GM19035 (cell line): ENCODE results near the gene APOBEC3F.
"Not testable (repeated sequence)": the region's sequence is repeated elsewhere in the genome, so short reads cannot be mapped to it uniquely, and the experiment has no call there.

Experiments
- ATAC-seq: cut with Tn5 transposase; IDR thresholded peaks from one replicate; pipeline ENCODE4 v1.9.1; 2021; ENCODE audit not compliant: unreplicated experiment

The APOBEC3F gene

DNA sequence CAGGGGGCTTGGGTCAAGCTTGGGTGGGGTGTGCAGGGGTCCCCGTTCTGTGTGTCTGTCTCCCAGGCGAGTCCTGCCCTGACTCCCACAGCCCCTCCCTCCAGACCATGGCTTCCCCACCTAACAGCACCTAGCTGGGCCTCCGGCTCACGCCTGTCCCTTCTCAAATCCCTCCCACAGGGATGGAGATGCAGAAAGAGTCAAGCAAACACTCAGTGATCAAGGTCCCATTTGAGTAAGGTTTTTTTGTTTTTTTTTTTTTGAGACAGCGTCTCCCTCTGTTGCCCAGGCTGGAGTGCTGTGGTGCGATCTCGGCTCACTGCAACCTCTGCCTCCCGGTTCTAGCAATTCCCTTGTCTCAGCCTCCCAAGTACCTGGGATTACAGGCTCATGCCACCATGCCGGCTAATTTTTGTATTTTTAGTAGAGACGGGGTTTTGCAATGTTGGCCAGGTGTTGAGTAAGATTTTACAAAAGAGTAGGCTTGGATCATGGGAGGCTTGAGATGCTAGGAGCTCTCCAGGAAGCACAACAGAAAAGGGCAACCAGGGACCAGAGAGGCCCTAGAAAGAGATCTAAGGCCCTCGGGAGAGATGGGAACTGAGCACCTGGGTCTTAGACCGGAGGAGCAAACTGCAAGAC, 14.0 kb upstream of the APOBEC3F start:
- ATAC-seq, result no peak

DNA sequence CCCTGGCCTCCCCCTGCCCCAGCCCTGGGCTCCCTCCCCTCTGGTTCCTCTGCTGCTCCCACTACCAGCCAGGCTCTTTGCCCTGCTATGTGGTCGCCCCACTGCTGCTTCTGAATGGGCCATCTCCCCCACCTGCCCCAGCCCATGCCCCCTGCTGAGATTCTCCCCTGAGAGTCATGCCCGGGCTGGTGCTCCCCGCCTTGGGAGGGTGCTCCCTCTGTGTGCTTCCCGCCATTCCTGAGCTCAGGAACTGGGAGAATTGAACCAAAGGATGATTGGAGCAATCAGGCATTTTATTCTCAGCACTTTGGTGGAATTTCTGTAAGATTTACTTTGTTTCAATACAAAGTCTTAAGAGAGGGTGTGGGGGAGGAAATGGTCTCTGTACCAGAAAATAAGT, 12.9 kb upstream of the APOBEC3F start:
- no peak for ATAC-seq

DNA sequence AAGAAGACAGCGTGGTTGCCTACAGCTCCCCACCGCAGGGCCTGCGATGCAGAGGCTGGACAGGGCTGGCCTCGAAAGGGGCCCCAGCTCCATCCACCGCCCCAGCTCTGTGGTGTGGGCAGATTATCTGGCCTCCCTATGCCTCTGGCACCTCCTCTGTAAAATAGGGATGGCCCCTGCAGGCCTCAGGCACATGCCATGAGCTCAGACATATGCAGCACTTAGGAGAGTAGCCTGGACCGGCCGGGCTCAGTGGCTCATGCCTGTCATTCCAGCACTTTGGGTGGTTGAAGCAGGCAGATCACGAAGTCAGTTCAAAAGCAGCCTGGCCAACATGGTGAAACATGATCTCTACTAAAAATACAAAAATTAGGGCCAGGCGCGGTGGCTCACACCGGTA, 12.4 kb upstream of the APOBEC3F start:
- ATAC-seq, result no peak

DNA sequence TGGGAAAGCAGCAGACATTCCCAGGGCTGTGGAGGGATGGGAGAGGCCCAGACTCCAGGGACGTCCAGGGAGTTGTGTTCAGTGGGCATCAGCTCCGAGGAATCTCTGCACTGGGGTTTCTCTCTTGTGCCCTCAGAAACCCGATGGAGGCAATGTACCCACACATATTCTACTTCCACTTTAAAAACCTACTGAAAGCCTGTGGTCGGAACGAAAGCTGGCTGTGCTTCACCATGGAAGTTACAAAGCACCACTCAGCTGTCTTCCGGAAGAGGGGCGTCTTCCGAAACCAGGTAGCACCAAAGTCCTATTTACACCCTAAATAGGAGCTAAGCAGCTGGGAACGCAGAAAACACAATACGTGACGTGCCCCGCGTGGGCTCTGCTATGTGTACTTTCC, 11.4 kb upstream of the APOBEC3F start:
- ATAC-seq, result no peak

DNA sequence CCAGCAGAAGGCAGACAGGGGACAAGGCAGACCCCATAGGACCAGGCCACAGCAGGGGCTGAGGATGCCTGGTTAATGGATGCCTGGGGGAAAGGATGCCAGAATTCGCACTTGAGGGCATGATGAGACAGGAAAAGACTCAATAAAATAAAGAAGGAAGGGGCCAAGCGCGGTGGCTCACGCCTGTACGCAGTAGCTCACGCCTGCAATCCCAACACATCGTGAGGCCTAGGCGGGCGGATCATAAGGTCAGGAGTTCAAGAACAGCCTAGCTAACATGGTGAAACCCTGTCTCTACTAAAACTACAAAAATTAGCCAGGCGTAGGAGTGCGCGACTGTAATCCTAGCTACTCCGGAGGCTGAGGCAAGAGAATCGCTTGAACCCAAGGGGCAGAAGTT, 10.0 kb upstream of the APOBEC3F start:
- ATAC-seq, result no peak

DNA sequence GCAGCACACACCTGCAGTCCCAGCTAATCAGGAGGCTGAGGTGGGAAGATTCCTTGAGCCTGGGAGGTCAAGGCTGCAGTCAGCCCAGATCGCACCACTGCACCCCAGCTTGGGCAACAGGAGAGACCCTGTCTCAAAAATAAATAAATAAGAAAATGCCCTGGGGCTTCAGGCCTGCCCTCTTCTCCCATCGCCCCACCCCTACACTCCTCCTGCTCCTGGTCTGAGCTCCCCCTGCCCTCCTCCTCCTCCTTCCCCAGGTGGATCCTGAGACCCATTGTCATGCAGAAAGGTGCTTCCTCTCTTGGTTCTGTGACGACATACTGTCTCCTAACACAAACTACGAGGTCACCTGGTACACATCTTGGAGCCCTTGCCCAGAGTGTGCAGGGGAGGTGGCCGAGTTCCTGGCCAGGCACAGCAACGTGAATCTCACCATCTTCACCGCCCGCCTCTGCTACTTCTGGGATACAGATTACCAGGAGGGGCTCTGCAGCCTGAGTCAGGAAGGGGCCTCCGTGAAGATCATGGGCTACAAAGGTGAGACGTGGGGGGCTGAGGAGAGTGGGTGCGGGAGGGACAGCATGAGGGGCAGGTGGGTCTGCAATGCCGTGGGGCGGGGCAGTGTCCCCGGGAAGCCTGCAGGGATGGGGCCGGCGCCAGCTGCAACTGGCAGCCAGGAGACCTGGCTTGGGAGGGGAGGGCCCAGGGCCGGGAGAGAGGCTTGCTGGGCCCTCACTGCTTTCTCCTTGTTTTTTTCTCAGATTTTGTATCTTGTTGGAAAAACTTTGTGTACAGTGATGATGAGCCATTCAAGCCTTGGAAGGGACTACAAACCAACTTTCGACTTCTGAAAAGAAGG, 9.0 kb upstream of the APOBEC3F start:
- not testable (repeated sequence) for ATAC-seq

DNA sequence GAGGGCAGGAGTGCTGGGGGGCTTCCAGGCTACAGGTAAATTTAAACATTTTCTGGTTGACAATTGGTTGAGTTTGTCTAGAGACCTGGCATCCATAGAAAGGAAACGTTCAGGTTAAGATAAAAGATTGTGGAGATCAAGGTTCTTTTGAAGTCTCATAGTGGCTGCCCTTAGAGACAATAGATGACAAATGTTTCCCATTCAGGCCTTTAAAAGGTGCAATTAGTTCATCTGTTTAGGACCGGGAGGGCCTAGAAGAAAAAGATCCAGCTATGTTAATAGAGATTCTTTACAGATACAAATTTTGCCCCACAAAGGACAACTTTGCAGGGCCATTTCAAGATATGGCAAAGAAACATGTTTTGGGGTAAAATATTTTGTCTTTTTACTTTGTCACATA, 3.6 kb upstream of the APOBEC3F start:
- not testable (repeated sequence) for ATAC-seq

DNA sequence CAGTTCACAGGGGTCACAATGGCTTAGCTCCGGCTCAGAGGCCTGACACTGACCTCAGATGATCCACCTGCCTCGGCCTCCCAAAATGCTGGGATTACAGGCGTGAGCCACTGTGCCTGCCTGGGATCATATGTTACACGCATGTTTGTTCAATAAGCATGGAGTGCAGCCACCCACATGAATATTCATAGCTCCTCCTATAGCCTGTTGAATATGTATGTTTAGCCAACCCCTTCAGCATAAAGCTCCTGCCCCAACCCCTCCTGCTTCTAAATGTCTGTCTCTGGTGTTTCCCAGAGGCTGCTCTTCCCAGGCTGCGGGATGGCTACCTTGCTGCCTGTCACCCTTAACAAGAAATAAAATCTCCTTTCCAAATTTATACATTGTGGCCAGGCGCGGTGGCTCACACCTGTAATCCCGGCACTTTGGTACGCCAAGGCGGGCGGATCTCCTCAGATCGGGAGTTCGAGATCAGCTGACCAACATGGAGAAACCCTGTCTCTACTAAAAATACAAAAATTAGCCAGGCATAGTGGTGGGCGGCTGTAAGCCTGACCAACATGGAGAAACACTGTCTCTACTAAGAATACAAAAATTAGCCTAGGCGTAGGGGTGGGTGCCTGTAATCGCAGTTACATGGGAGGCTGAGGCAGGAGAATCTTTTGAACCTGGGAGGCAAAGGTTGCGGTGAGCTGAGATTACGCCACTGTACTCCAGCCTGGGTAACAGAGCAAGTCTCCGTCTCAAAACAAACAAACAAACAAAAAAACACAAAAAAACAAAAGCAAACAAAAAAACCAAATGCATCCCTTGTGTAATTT, 1.1 kb upstream of the APOBEC3F start:
- ATAC-seq, result no peak

DNA sequence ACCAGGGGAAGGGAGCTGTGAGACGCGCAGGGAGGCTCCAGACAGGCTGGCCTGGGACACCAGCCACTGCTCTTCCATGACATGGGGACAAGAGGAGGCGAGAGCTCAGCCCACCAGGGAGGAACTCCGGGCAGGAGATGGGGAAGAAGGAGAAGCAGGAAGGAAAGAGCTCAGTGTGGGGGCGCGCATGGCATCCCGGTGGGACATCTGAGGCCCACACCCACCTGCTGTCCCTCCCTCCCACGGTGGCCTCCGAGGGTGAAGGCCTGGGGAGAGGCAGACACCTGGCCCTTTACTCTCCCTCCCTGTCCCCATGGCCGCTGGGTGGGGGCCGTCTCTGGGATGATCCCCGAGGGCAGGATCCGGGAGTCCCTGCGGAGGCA, 518 bp upstream of the APOBEC3F start:
- ATAC-seq, result not testable (repeated sequence)

DNA sequence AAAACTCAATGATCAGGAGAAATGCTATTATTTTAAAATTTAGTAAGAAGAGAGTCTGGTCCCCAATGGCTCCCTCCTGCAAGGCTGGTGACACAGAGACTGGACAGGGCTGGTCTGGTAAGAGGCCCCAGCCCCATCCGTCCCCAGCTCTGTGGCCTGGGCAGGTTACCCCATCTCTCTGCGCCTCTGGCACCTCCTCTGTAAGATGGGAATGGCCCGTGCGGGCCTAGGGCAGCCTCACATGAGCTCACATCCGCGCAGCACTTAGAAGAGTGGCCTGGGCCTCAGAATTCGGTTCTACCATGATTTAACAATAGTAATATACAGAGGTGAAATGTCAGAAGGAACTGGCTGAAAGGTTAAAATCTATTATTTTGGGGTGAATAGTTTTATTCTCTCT, 1.2 kb downstream of the APOBEC3F start:
- no peak for ATAC-seq

DNA sequence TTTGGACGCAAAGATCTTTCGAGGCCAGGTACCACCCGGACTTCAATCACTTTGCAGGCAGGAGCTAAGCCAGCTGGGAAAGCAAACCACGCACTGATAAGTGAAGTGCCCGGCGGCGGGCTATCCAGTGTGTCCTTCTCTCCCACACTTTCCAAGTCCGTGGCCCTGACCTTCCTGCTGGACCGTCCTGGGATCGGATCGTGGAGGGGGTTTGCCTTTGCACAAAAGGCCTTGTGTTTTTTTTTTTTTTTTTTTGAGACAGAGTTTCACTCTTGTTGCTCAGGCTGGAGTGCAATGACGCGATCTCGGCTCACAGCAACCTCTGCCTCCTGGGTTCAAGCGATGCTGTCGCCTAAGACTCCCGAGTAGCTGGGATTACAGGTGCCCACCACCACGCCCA, 2.4 kb downstream of the APOBEC3F start:
- ATAC-seq, result not testable (repeated sequence)

DNA sequence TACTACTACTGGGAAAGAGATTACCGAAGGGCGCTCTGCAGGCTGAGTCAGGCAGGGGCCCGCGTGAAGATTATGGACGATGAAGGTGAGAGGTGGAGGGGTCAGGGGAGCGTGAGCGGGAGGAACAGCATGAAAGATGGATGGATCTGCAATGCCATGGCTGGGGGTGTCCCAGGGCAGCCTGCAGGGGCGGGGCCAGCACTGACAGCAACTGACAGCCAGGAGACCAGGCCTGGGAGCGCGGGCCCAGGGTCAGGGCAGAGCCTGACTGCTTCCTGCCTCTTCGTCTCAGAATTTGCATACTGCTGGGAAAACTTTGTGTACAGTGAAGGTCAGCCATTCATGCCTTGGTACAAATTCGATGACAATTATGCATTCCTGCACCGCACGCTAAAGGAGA, 4.5 kb downstream of the APOBEC3F start:
- not testable (repeated sequence) for ATAC-seq

DNA sequence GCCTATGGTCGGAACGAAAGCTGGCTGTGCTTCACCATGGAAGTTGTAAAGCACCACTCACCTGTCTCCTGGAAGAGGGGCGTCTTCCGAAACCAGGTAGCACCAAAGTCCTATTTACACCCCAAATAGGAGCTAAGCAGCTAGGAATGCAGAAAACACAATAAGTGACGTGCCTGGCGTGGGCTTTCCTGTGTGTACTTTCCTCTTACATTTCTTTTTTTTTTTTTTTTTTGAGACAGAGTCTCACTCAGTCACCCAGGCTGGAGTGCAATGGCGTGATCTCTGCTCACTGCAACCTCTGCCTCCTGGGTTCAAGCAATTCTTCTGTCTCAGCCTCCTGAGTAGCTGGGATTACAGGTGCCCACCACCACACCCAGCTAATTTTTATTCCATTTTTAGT, 8.8 kb downstream of the APOBEC3F start:
- ATAC-seq, result not testable (repeated sequence)

DNA sequence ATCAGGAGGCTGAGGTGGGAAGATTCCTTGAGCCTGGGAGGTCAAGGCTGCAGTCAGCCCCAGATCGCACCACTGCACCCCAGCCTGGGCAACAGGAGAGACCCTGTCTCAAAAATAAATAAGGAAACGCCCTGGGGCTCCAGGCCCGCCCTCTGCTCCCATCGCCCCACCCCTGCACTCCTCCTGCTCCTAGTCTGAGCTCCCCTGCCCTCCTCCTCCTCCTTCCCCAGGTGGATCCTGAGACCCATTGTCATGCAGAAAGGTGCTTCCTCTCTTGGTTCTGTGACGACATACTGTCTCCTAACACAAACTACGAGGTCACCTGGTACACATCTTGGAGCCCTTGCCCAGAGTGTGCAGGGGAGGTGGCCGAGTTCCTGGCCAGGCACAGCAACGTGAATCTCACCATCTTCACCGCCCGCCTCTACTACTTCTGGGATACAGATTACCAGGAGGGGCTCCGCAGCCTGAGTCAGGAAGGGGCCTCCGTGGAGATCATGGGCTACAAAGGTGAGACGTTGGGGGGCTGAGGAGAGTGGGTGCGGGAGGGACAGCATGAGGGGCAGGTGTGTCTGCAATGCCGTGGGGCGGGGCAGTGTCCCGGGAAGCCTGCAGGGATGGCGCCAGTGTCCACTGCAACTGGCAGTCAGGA, 11.3 kb downstream of the APOBEC3F start:
- not testable (repeated sequence) for ATAC-seq

DNA sequence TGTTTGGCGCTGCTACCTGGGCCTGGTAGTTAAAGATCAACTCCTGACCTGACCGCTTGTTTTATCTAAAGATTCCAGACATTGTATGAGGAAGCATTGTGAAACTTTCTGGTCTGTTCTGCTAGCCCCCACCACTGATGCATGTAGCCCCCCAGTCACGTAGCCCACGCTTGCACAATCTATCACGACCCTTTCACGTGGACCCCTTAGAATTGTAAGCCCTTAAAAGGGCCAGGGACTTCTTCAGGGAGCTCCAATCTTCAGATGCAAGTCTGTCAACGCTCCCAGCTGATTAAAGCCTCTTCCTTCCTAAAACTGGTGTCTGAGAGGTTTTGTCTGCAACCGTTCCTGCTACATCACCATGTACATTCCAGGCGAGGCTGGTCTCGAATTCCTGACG, 15.0 kb downstream of the APOBEC3F start:
- ATAC-seq, result no peak

DNA sequence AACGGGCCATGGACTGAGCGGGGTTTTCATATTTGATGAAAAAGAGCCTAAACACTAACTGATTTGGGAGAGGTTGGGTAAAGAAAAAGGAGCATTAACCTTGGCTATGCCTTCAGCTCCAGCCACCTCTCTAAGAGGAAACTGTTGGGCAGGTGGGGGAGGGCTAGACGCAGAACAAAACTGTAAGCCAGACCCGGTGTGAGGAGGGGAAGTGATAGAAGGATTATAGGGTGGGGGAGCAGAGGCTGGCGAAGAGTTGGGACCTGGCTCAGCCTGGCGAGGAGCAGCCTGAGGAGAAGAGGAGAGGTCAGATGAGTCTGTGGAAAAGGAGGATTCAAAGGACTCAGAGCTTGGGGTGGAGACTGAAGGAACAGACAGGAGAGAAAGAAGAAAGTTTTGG, 20.6 kb downstream of the APOBEC3F start:
- not testable (repeated sequence) for ATAC-seq

DNA sequence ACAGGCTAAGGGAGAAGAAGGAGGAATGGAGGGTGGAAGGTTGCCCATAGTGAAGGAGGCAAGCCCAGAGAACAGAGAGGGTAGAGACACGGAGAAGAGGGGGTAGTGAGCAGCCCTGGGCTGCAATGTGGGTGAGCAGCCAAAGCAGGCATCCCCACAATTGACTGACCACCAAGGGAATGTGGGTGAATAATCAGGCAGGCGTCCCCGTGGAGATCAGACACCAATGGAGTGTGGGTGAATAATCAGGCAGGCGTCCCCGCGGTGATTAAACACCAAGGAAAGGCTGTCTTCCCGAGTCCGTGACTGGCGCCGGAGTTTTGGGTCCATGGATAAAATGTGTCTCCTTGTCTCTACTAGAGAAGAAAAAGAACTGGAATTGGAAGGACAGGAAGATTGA, 21.3 kb downstream of the APOBEC3F start:
- not testable (repeated sequence) for ATAC-seq

DNA sequence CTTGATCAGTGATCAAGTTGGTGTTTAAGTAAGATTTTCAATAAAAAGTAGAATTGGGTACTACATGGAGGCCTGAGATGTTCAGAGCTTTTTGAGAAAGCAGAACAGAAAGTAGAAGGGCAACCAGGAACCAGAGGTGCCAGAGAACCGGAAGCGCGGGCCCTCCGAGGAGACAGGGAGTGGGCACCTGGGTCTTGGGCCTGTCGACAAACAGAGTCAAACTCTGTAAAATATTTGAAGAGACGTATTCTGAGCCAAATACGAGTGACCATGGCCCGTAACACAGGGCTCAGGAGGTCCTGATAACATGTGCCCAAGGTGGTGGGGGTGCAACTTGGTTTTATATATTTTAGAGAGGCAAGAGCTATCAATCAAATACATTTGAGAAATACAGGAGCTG, 23.2 kb downstream of the APOBEC3F start:
- not testable (repeated sequence) for ATAC-seq

DNA sequence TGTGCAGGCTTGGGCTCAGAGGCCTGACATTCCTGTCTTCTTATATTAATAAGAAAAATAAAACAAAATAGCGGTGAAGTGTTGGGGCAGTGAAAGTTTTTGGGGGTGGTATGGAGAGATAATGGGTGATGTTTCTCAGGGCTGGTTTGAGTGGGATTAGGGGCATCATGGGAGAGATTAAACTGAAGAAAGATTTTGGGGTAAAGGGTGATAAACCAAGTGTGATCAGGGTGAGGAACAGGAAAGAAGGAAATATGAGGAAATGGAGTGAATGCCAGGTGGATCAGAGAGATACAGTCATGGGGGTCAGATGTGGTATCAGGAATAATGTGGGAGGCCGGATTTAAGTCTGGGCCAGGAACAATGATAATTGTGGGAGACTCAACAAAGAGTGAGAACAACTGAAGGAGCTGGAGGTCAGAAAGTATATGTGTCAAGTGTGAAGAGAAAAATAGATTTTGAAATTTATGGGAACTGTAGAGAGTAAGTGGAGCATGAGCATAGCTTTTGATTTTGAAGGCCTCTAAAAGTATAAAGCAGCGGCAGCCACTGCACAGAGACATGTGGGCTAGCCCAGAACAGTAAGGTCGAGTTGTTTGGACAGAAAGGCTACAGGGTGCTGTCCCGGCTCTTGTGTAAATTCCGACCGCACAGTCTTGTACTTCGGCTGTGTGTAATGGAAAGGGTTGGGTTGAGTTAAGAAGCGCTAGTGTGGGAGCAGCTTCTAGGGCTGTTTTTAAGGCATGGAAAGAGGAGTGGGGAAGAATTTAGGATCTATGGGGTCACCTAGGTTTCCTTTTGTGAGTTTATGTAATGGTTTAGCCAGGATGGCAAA, 26.0 kb downstream of the APOBEC3F start:
- peak; percentile 58 for ATAC-seq
